GOT3 (cell line): ENCODE data around the gene SGMS1.
"Not testable (repeated sequence)": the region's sequence is repeated elsewhere in the genome, so short reads cannot be mapped to it uniquely, and the experiment has no call there.

Experiments
- DNase-seq: peaks from one replicate; lab custom pipeline; 2025; ENCODE audit warnings: mixed read lengths; lab: John Stamatoyannopoulos, UW

The SGMS1 gene

GRCh38 chr10:50508315-50509051 is 115.3 kb downstream of the SGMS1 start:
- DNase-seq: no peak

- no peak for DNase-seq
Measured at GRCh38 chr10:50506861-50507573, 116.7 kb downstream of the SGMS1 start.

GRCh38 chr10:50504389-50504788 is 119.4 kb downstream of the SGMS1 start:
- no peak for DNase-seq

- no peak for DNase-seq
Measured at GRCh38 chr10:50503661-50504320, 120.0 kb downstream of the SGMS1 start.

GRCh38 chr10:50503156-50503555 is 120.6 kb downstream of the SGMS1 start:
- DNase-seq: not testable (repeated sequence)

GRCh38 chr10:50501924-50502452 is 121.8 kb downstream of the SGMS1 start:
- DNase-seq: no peak

GRCh38 chr10:50501478-50501877 is 122.3 kb downstream of the SGMS1 start:
- DNase-seq: no peak

- no peak for DNase-seq
Measured at GRCh38 chr10:50498465-50498864, 125.3 kb downstream of the SGMS1 start.

- no peak for DNase-seq
Measured at GRCh38 chr10:50497758-50498157, 126.0 kb downstream of the SGMS1 start.

GRCh38 chr10:50496228-50496627 is 127.5 kb downstream of the SGMS1 start:
- no peak for DNase-seq

- no peak for DNase-seq
Measured at GRCh38 chr10:50490241-50490640, 133.5 kb downstream of the SGMS1 start.

GRCh38 chr10:50484550-50484949 is 139.2 kb downstream of the SGMS1 start:
- not testable (repeated sequence) for DNase-seq

- no peak for DNase-seq
Measured at GRCh38 chr10:50480054-50481007, 143.4 kb downstream of the SGMS1 start.

GRCh38 chr10:50477287-50478203 is 146.2 kb downstream of the SGMS1 start:
- no peak for DNase-seq

GRCh38 chr10:50473756-50474155 is 150.0 kb downstream of the SGMS1 start:
- DNase-seq: no peak

- no peak for DNase-seq
Measured at GRCh38 chr10:50472914-50473313, 150.8 kb downstream of the SGMS1 start.

GRCh38 chr10:50471583-50471975 is 152.2 kb downstream of the SGMS1 start:
- no peak for DNase-seq

- no peak for DNase-seq
Measured at GRCh38 chr10:50470798-50471582, 152.8 kb downstream of the SGMS1 start.

- no peak for DNase-seq
Measured at GRCh38 chr10:50470345-50470744, 153.4 kb downstream of the SGMS1 start.

GRCh38 chr10:50469778-50470193 is 154.0 kb downstream of the SGMS1 start:
- no peak for DNase-seq
